A549 treated with CpdA at 1 μM for 4 hours (cell line): ENCODE results near the gene ZNF789. TPM values are rescaled to one million over a fixed set of nuclear protein-coding genes. Genes with fewer than 3 reads are reported as not detected.

Source experiments
- total RNA-seq: library from RNA; stranded (reverse); fragments of 200-300 nt; extraction: Qiagen RNA extraction; gene quantifications from 5 replicates; pipeline ENCODE4 v1.2.3, GENCODE V29; 2022; ENCODE audit warnings: low read depth

The ZNF789 gene
- total RNA-seq, result 7.9 to 9.9 TPM (median 8.7 TPM) in 5 replicates

DNA sequence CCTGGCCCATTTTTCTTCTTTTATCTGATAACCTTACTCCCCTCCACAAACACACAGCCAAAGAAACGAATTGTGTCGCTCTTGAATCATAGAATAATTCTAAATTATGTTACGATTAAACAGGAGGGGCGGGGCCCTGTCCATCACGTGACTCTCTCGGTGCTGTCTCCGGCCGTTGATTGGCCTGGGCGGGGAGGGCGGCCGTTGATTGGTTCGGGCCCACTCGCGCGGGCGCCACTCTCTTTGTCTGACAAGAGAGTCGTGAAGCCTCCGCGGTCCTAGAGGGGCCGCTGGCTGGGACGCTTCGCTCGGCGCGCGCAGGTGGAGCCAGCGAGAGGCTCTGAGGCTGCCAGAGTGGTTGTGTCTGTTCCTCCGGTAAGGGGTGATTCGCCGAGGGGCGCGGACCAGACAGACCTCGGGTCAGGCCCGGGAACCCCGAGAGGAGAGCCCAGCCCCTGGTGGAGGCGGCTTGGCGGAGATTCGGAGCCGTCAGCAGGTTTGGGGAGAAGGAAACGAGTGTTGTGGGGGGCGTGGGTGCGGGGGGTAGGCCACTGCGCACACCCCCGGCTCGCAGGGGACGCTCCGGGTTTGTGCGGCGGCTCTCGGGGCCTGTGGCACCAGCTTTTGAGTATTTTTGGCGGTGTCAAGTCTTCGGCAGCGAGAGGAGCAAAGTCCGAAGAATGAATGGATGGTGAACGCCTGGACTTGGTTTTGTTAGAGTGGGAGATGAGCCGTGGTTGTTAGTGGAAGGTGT is at the start of gene ZNF789:
Gene ZNF789, plus strand, starts transcription at position 330 of the 754 bp plus-strand sequence. CDS start 3,567 bp downstream, outside the sequence.

DNA sequence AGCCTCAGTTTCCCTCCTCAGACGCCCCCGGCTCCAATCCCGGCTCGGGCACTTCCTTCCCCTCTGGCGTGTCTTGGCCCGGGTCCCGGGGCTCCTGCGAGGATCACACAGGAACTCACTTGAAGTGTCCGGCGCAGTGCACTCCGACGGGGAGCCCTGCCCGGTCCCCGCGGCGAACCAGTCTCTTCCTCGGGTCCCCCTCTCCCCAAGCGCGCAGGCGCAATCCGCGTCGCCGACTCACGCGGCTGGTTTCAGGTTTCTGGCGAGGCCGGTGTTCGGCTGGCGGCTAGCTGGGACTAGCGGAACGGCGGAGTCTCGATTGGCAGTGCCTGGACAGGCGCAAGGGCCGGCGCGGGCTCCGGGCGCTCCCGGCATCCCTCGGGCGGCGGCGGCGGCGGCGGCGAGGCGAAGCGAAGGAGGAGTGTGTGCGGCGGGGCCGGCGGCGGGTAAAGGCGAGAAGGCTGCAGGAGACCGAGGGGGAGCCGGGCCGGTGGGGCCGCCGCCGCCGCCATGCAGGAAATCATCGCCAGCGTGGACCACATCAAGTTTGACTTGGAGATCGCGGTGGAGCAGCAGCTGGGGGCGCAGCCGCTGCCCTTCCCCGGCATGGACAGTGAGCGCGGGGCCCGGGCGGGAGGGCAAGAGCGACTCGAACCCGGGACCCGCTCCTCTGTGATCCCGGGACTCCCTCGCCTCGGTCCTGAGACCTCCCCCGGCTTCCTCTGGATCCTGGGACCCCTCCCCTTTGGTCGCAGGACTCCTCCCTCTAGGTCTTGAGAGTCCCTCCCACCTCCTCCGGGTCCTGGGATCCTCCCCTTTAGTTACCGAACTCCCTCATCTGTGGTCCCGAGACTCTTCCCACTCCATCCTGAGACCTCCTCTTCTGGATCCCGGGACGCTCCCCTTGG is 33.9 kb upstream of the ZNF789 start, which contains the start of the genes CPSF4 and PTCD1:
Gene CPSF4, plus strand, starts transcription at position 371 of the 908 bp plus-strand sequence. Its CDS starts 140 bp downstream, at position 511.
Gene PTCD1, minus strand, starts transcription at position 226 of the 908 bp plus-strand sequence. CDS start 3,556 bp downstream, outside the sequence.

GRCh38 chr7:99499721-99500636 is 27.3 kb downstream of the ZNF789 start, which contains the start of gene ZNF394:
Gene ZNF394, minus strand, starts transcription at chr7:99500281. Its CDS starts 188 bp downstream, at chr7:99500093.

GRCh38 chr7:99504603-99505323 is 32.1 kb downstream of the ZNF789 start, which contains the start of gene ZKSCAN5:
Gene ZKSCAN5, plus strand, starts transcription at chr7:99504662. Its CDS starts 1,383 bp downstream, at chr7:99506045.

Other genes starting within 250 kb of the ZNF789 start
- 0.64 to 1.0 TPM (median 0.84 TPM) in 5 replicates for gene MYH16, start 200.1 kb upstream of the ZNF789 start, total RNA-seq
- 133 to 146 TPM (median 136 TPM) in 5 replicates for gene ARPC1A, start 147.0 kb upstream of the ZNF789 start, total RNA-seq
- gene ARPC1B, start 98.2 kb upstream of the ZNF789 start, total RNA-seq, result 267 to 303 TPM (median 287 TPM) in 5 replicates
- 169 to 200 TPM (median 181 TPM) in 5 replicates for gene PDAP1, start 64.3 kb upstream of the ZNF789 start, total RNA-seq
- 134 to 165 TPM (median 150 TPM) in 5 replicates for gene BUD31, start 63.9 kb upstream of the ZNF789 start, total RNA-seq
- gene PTCD1, start 34.1 kb upstream of the ZNF789 start, total RNA-seq, result 6.7 to 7.3 TPM (median 6.8 TPM) in 5 replicates
- gene CPSF4, start 33.9 kb upstream of the ZNF789 start, total RNA-seq, result 35.0 to 45.7 TPM (median 42.4 TPM) in 5 replicates
- gene ATP5MF, start 6.7 kb upstream of the ZNF789 start, total RNA-seq, result 885 to 1,454 TPM (median 964 TPM) in 5 replicates
- gene ZNF394, start 27.4 kb downstream of the ZNF789 start, total RNA-seq, result 15.1 to 19.6 TPM (median 18.5 TPM) in 5 replicates
- 9.0 to 10.3 TPM (median 9.5 TPM) in 5 replicates for gene ZKSCAN5, start 31.8 kb downstream of the ZNF789 start, total RNA-seq
- 5.7 to 6.8 TPM (median 6.0 TPM) in 5 replicates for gene FAM200A, start 79.2 kb downstream of the ZNF789 start, total RNA-seq
- 54.1 to 63.6 TPM (median 57.3 TPM) in 5 replicates for gene ZNF655, start 85.8 kb downstream of the ZNF789 start, total RNA-seq
- 0.75 to 1.4 TPM (median 1.1 TPM) in 5 replicates for gene TMEM225B, start 125.4 kb downstream of the ZNF789 start, total RNA-seq
- 8.1 to 10.8 TPM (median 9.7 TPM) in 5 replicates for gene ZSCAN25, start 144.1 kb downstream of the ZNF789 start, total RNA-seq
- 1.4 to 1.9 TPM (median 1.6 TPM) in 5 replicates for gene CYP3A5, start 207.1 kb downstream of the ZNF789 start, total RNA-seq